SK-N-SH (cell line): ENCODE data around the gene CD300H. TPM values are rescaled to one million over a fixed set of nuclear protein-coding genes. Genes with fewer than 3 reads are reported as not detected.

Source experiments
- CTCF ChIA-PET: fragments of 300-600, 350-600 bp; formaldehyde crosslinking; extraction: SDS; loops from one replicate; lab custom pipeline; 2021; lab: Yijun Ruan, JAX
- POLR2A ChIA-PET: fragments of 350-600 bp; sonication (Branson Sonifier 250); formaldehyde crosslinking; extraction: SDS; loops from one replicate; lab custom pipeline; 2020; ENCODE audit warnings: antibody characterized with exemption, inconsistent platforms; lab: Yijun Ruan, JAX
- DNase-seq: peaks from one replicate; pipeline ENCODE4 v3.0.0; 2012
- H2AFZ ChIP-seq: fragments of 200-600 bp; sonication (generic); 2 replicates; pipeline ENCODE4 v1.8.1; 2016; ENCODE audit warnings: antibody characterized with exemption, mild to moderate bottlenecking, low read depth
- H3F3A ChIP-seq: fragments of 200-600 bp; sonication (generic); replicated peaks from 2 replicates; pipeline ENCODE3; 2016; ENCODE audit warnings: antibody characterized with exemption, mild to moderate bottlenecking; ENCODE audit not compliant: insufficient read depth
- H3K27ac ChIP-seq, 2 experiments: fragments of 200-500 bp in 1 of 2; fragments of 200-600 bp in 1 of 2; sonication (Bioruptor generic) in 1 of 2; sonication (generic), shearing (Covaris generic) in 1 of 2; 2 replicates each; pipeline versions ENCODE4 v1.5.1 to v1.6.1; 2014 to 2016; ENCODE audit warnings: low read depth in 2 of 2, inconsistent platforms in 1 of 2, low read length in 1 of 2, mild to moderate bottlenecking in 1 of 2, mixed read lengths in 1 of 2
- H3K27me3 ChIP-seq: fragments of 200-600 bp; sonication (generic), shearing (Covaris generic); 2 replicates; pipeline ENCODE4 v1.6.1; 2016; ENCODE audit warnings: mixed run types; ENCODE audit not compliant: insufficient read depth
- H3K36me3 ChIP-seq, 2 experiments: fragments of 200-500 bp in 1 of 2; fragments of 200-600 bp in 1 of 2; sonication (Bioruptor generic) in 1 of 2; sonication (generic) in 1 of 2; replicated peaks in 1 of 2; 2 replicates each; pipeline versions ENCODE3 to v1.5.1; 2014 to 2016; ENCODE audit warnings: low read length in 1 of 2, mild to moderate bottlenecking in 1 of 2; ENCODE audit not compliant: insufficient read depth in 2 of 2, control insufficient read depth in 1 of 2
- H3K4me1 ChIP-seq, 2 experiments: fragments of 200-500 bp in 1 of 2; fragments of 200-600 bp in 1 of 2; sonication (Bioruptor generic) in 1 of 2; sonication (generic), shearing (Covaris generic) in 1 of 2; 2 replicates each; pipeline versions ENCODE4 v1.5.1 to v1.6.1; 2014 to 2016; ENCODE audit warnings: low read depth in 1 of 2, low read length in 1 of 2, mixed run types in 1 of 2; ENCODE audit not compliant: insufficient read depth in 2 of 2, control insufficient read depth in 1 of 2
- H3K4me2 ChIP-seq: fragments of 200-600 bp; sonication (generic), shearing (Covaris generic); 2 replicates; pipeline ENCODE4 v1.6.1; 2017; ENCODE audit warnings: mixed run types
- H3K4me3 ChIP-seq, 2 experiments: fragments of 200-500 bp in 1 of 2; fragments of 200-600 bp in 1 of 2; sonication (Bioruptor generic) in 1 of 2; sonication (generic), shearing (Covaris generic) in 1 of 2; 2 replicates each; pipeline versions ENCODE4 v1.5.1 to v1.8.1; 2014 to 2016; ENCODE audit warnings: low read depth in 2 of 2, inconsistent platforms in 1 of 2, low read length in 1 of 2, mild to moderate bottlenecking in 1 of 2, mixed read lengths in 1 of 2, moderate library complexity in 1 of 2
- H3K79me2 ChIP-seq: fragments of 200-600 bp; sonication (generic); 2 replicates; pipeline ENCODE4 v1.8.1; 2017; ENCODE audit warnings: mild to moderate bottlenecking; ENCODE audit not compliant: insufficient read depth
- H3K9ac ChIP-seq: fragments of 200-600 bp; sonication (generic); 2 replicates; pipeline ENCODE4 v1.6.1; 2017; ENCODE audit warnings: mixed run types
- H3K9me2 ChIP-seq: fragments of 200-600 bp; sonication (generic); 2 replicates; pipeline ENCODE4 v1.6.1; 2017; ENCODE audit warnings: mixed run types
- H3K9me3 ChIP-seq: fragments of 200-600 bp; sonication (generic); 2 replicates; pipeline ENCODE4 v1.6.1; 2017; ENCODE audit warnings: mixed run types, mild to moderate bottlenecking, moderate library complexity
- H4K20me1 ChIP-seq: fragments of 200-600 bp; sonication (generic); 2 replicates; pipeline ENCODE4 v1.6.1; 2017; ENCODE audit warnings: mild to moderate bottlenecking, mixed run types; ENCODE audit not compliant: insufficient read depth
- CHD2 ChIP-seq: fragments of 150-350 bp; IDR thresholded peaks from 2 replicates; pipeline ENCODE4 v1.6.1; 2018; ENCODE audit warnings: low read length; ENCODE audit not compliant: partially characterized antibody
- CTCF ChIP-seq: fragments of 200-600 bp; sonication (generic); IDR thresholded peaks from 2 replicates; pipeline ENCODE4 v1.6.1; 2017; ENCODE audit warnings: antibody characterized with exemption, mild to moderate bottlenecking, moderate library complexity
- FOSL2 ChIP-seq: IDR thresholded peaks from 2 replicates; pipeline ENCODE4 v1.4.0; 2012; ENCODE audit warnings: low read depth, mild to moderate bottlenecking, moderate library complexity, borderline replicate concordance
- FOXJ3 ChIP-seq: sonication (generic); formaldehyde crosslinking; IDR thresholded peaks from 2 replicates; pipeline ENCODE4 v1.5.1; 2020; ENCODE audit warnings: mild to moderate bottlenecking, missing genetic modification reagents
- FOXM1 ChIP-seq: IDR thresholded peaks from 2 replicates; pipeline ENCODE4 v1.4.0; 2012; ENCODE audit warnings: low read depth, mild to moderate bottlenecking
- GATA2 ChIP-seq: sonication (generic); formaldehyde crosslinking; IDR thresholded peaks from 2 replicates; pipeline ENCODE4 v1.5.0; 2020; ENCODE audit warnings: mild to moderate bottlenecking, missing genetic modification reagents
- IRF3 ChIP-seq: fragments of 150-350 bp; IDR thresholded peaks from 2 replicates; pipeline ENCODE4 v1.6.1; 2016; ENCODE audit warnings: mild to moderate bottlenecking, low read depth, low read length
- MAX ChIP-seq: IDR thresholded peaks from 2 replicates; pipeline ENCODE4 v1.4.0; 2012; ENCODE audit warnings: low read depth
- MXI1 ChIP-seq: IDR thresholded peaks from 2 replicates; pipeline ENCODE4 v1.6.1; 2012; ENCODE audit warnings: mild to moderate bottlenecking, low read depth, low read length, improper control_type of control experiment
- NRF1 ChIP-seq: IDR thresholded peaks from 2 replicates; pipeline ENCODE4 v1.6.1; 2012; ENCODE audit warnings: low read depth, mild to moderate bottlenecking, low read length
- PBX3 ChIP-seq: IDR thresholded peaks from 2 replicates; pipeline ENCODE4; 2012
- POLR2AphosphoS5 ChIP-seq: IDR thresholded peaks from 2 replicates; pipeline ENCODE4 v1.6.1; 2012; ENCODE audit warnings: low read depth, low read length
- RAD21 ChIP-seq: IDR thresholded peaks from 2 replicates; pipeline ENCODE4 v1.6.1; 2012; ENCODE audit warnings: mild to moderate bottlenecking, low read length
- REST ChIP-seq: IDR thresholded peaks from 2 replicates; pipeline ENCODE4 v1.6.1; 2012; ENCODE audit warnings: mild to moderate bottlenecking, low read depth, low read length, moderate library complexity
- RFX5 ChIP-seq: IDR thresholded peaks from 2 replicates; pipeline ENCODE4 v1.6.1; 2012; ENCODE audit warnings: mild to moderate bottlenecking, improper control_type of control experiment, low read length
- RXRA ChIP-seq: IDR thresholded peaks from 2 replicates; pipeline ENCODE4 v1.4.0; 2012; ENCODE audit warnings: low read depth, mild to moderate bottlenecking, borderline replicate concordance
- SMC3 ChIP-seq: IDR thresholded peaks from 2 replicates; pipeline ENCODE4 v1.6.1; 2012; ENCODE audit warnings: low read depth, low read length, improper control_type of control experiment
- TAF1 ChIP-seq: IDR thresholded peaks from 2 replicates; pipeline ENCODE4 v1.6.1; 2012; ENCODE audit warnings: low read depth, mild to moderate bottlenecking, low read length, moderate library complexity, borderline replicate concordance
- TCF12 ChIP-seq: IDR thresholded peaks from 2 replicates; pipeline ENCODE4 v1.4.0; 2012
- TEAD4 ChIP-seq: IDR thresholded peaks from 2 replicates; pipeline ENCODE4 v1.4.0; 2012; ENCODE audit warnings: mild to moderate bottlenecking, borderline replicate concordance; ENCODE audit not compliant: insufficient read depth
- USF1 ChIP-seq: IDR thresholded peaks from 2 replicates; pipeline ENCODE4 v1.4.0; 2012; ENCODE audit warnings: low read depth, borderline replicate concordance
- USF2 ChIP-seq: fragments of 150-350 bp; IDR thresholded peaks from 2 replicates; pipeline ENCODE4 v1.6.1; 2017; ENCODE audit warnings: antibody characterized with exemption, low read length, low read depth, borderline replicate concordance
- WGBS: methylation state at CpG from one replicate; pipeline ENCODE4 v1.1.6; 2017; ENCODE audit warnings: low lambda C conversion rate; 5-methylcytosine and 5-hydroxymethylcytosine counted together
- polyA plus RNA-seq, 3 experiments: library from polyadenylated mRNA; depleted of rRNA; stranded (reverse); fragments of >200 nt; gene quantifications; 2 replicates each; pipeline ENCODE4 v1.2.3, GENCODE V29; 2012

CD300H gene
- polyA plus RNA-seq, 1 of the 3 experiments (the other 2 are of a cell fraction): not detected

GRCh38 chr17:74526681-74527080, 40.6 kb downstream of the CD300H start (continued):
- TF ChIP-seq SMC3 (no peak), TCF12 (no peak), FOSL2 (no peak), FOXJ3 (CRISPR knock-in tag) (no peak), MAX (no peak), TAF1 (no peak), FOXM1 (no peak), CHD2 (no peak), TEAD4 (no peak)

GRCh38 chr17:74525781-74526288, 41.5 kb downstream of the CD300H start:
- Histone ChIP-seq H3K4me3 (no peak overlapping the region), H3K9me2 (no peaks in the 10 kb centered on the region), H3F3A (no peaks in the 10 kb centered on the region), H3K9ac (no peak overlapping the region), H3K79me2 (no peaks in the 10 kb centered on the region), H3K4me1 (no peaks in the 10 kb centered on the region), H3K4me2 (no peak overlapping the region), H4K20me1 (no peaks in the 10 kb centered on the region), H3K9me3 (no peaks in the 10 kb centered on the region), H2AFZ (no peak overlapping the region), H3K36me3 (no peaks in the 10 kb centered on the region), H3K27me3 (no peaks in the 10 kb centered on the region), H3K27ac (no peak overlapping the region)
- TF ChIP-seq FOXJ3 (CRISPR knock-in tag) (no peak), IRF3 (no peak), CTCF (no peak), POLR2AphosphoS5 (no peak), RAD21 (no peak), MXI1 (no peak), NRF1 (no peak), GATA2 (no peak), RXRA (no peak), PBX3 (no peak), USF2 (no peak), RFX5 (no peak), MAX (no peak), USF1 (no peak), REST (no peak)
- DNase-seq: no peak
- ChIA-PET POLR2A (no interaction called here), CTCF (interaction anchor here (0.5 to 1.3 kb wide), 3 partner anchors 23 to 1686 kb away, joined by 3 to 4 read pairs (median 3); no protein-coding TSS in a partner anchor)
- 23% methylated on average over 14 of the region's 14 CpGs for WGBS
